CD1c-positive myeloid dendritic cell (primary cell): ENCODE results near the gene ENOX2.

ENCODE experiments used
- DNase-seq: peaks from one replicate; pipeline ENCODE4 v3.0.0-alpha.2; 2016; ENCODE audit errors: extremely low spot score

ENOX2 gene

GRCh38 chrX:130631011-130631410, 272.0 kb downstream of the ENOX2 start:
- no peak for DNase-seq

GRCh38 chrX:130628516-130628915, 274.5 kb downstream of the ENOX2 start:
- DNase-seq: no peak

GRCh38 chrX:130626521-130626920, 276.5 kb downstream of the ENOX2 start:
- DNase-seq: no peak

GRCh38 chrX:130625386-130625785, 277.6 kb downstream of the ENOX2 start:
- DNase-seq: no peak

GRCh38 chrX:130623518-130623917, 279.5 kb downstream of the ENOX2 start:
- DNase-seq: no peak

- no peak for DNase-seq
Observed at GRCh38 chrX:130615941-130616340, 287.1 kb downstream of the ENOX2 start.

- DNase-seq: no peak
Observed at GRCh38 chrX:130607431-130607830, 295.6 kb downstream of the ENOX2 start.

- no peak for DNase-seq
Observed at GRCh38 chrX:130606425-130606824, 296.6 kb downstream of the ENOX2 start.

GRCh38 chrX:130604882-130605281, 298.1 kb downstream of the ENOX2 start:
- DNase-seq: no peak

GRCh38 chrX:130594453-130594916, 308.5 kb downstream of the ENOX2 start:
- DNase-seq: no peak

GRCh38 chrX:130593911-130594310, 309.1 kb downstream of the ENOX2 start:
- DNase-seq: no peak

- no peak for DNase-seq
Observed at GRCh38 chrX:130592204-130592603, 310.8 kb downstream of the ENOX2 start.

- DNase-seq: no peak
Observed at GRCh38 chrX:130578906-130579305, 324.1 kb downstream of the ENOX2 start.

- DNase-seq: no peak
Observed at GRCh38 chrX:130577431-130577830, 325.6 kb downstream of the ENOX2 start.

- peak; percentile 4 for DNase-seq
Observed at GRCh38 chrX:130575831-130576389, 327.1 kb downstream of the ENOX2 start.
